IMR-90 (cell line): ENCODE data around the gene EIF4G2. TPM values are rescaled to one million over a fixed set of nuclear protein-coding genes. Genes with fewer than 3 reads are reported as not detected.
"Not testable (repeated sequence)": the region's sequence is repeated elsewhere in the genome, so short reads cannot be mapped to it uniquely, and the experiment has no call there.

Source experiments
- ATAC-seq: fragments of 200-7000 bp; cut with Tn5 transposase; 2 replicates; pipeline ENCODE4 v1.9.1; 2020; ENCODE audit warnings: low read depth, mild to moderate bottlenecking, moderate library complexity
- BruUV-seq: library from RNA; stranded (reverse); fragments of 400-500 nt; replicated peaks from 2 replicates; lab custom pipeline; 2021; lab: Mats Ljungman, UMichigan
- CTCF ChIA-PET: fragments of 300-600 bp; formaldehyde crosslinking; extraction: SDS; loops from one replicate; lab custom pipeline; 2021; ENCODE audit warnings: antibody characterized with exemption; lab: Yijun Ruan, JAX
- POLR2A ChIA-PET: fragments of 300-600 bp; sonication (Branson Sonifier 250); formaldehyde crosslinking; loops from one replicate; lab custom pipeline; 2022; ENCODE audit warnings: antibody characterized with exemption; ENCODE audit not compliant: unreplicated experiment; lab: Charles Lee
- DNase-seq: peaks from one replicate; pipeline ENCODE4 v3.0.0; 2013
- H2AFZ ChIP-seq: replicated peaks from 2 replicates; pipeline ENCODE3; 2013; ENCODE audit warnings: low read length, mild to moderate bottlenecking; ENCODE audit not compliant: poor library complexity
- H2AK5ac ChIP-seq: 2 replicates; pipeline ENCODE4 v1.6.1; 2013; ENCODE audit warnings: low read depth, low read length, inconsistent platforms
- H2AK9ac ChIP-seq: replicated peaks from 2 replicates; pipeline ENCODE3; 2013; ENCODE audit warnings: mild to moderate bottlenecking, low read depth, low read length, moderate library complexity; ENCODE audit not compliant: poor library complexity
- H2BK120ac ChIP-seq: 2 replicates; pipeline ENCODE4 v1.6.1; 2013; ENCODE audit warnings: low read depth, low read length, inconsistent platforms
- H2BK15ac ChIP-seq: 3 replicates; pipeline ENCODE4 v1.6.1; 2013; ENCODE audit warnings: low read depth, low read length, inconsistent platforms
- H2BK20ac ChIP-seq: 2 replicates; pipeline ENCODE4 v1.6.1; 2013; ENCODE audit warnings: low read depth, mild to moderate bottlenecking, inconsistent platforms, low read length, moderate library complexity
- H2BK5ac ChIP-seq: 2 replicates; pipeline ENCODE4 v1.6.1; 2013; ENCODE audit warnings: mild to moderate bottlenecking, low read depth, low read length, inconsistent platforms; ENCODE audit not compliant: poor library complexity, severe bottlenecking
- H3K14ac ChIP-seq: replicated peaks from 2 replicates; pipeline ENCODE4 v1.6.1; 2013; ENCODE audit warnings: low read depth, low read length, inconsistent platforms
- H3K18ac ChIP-seq: 2 replicates; pipeline ENCODE4 v1.6.1; 2013; ENCODE audit warnings: low read depth, low read length, control low read depth
- H3K23ac ChIP-seq: 2 replicates; pipeline ENCODE4 v1.6.1; 2013; ENCODE audit warnings: low read depth, low read length, inconsistent platforms
- H3K27ac ChIP-seq: 2 replicates; pipeline ENCODE4 v1.5.1; 2013; ENCODE audit warnings: mild to moderate bottlenecking, control low read depth, low read length; ENCODE audit not compliant: insufficient read depth
- H3K27me3 ChIP-seq: 2 replicates; pipeline ENCODE4 v1.6.1; 2013; ENCODE audit warnings: low read length; ENCODE audit not compliant: control insufficient read depth, insufficient read depth
- H3K36me3 ChIP-seq: 2 replicates; pipeline ENCODE4 v1.6.1; 2013; ENCODE audit warnings: low read length, mixed read lengths; ENCODE audit not compliant: control insufficient read depth, insufficient read depth
- H3K4ac ChIP-seq: 2 replicates; pipeline ENCODE4 v1.6.1; 2013; ENCODE audit warnings: low read depth, low read length, inconsistent platforms
- H3K4me1 ChIP-seq: 2 replicates; pipeline ENCODE4 v1.6.1; 2013; ENCODE audit warnings: low read length, mixed read lengths; ENCODE audit not compliant: control insufficient read depth, insufficient read depth
- H3K4me2 ChIP-seq: 2 replicates; pipeline ENCODE4 v1.6.1; 2013; ENCODE audit warnings: low read depth, mild to moderate bottlenecking, control low read depth, low read length, moderate library complexity
- H3K4me3 ChIP-seq: 2 replicates; pipeline ENCODE4 v1.5.1; 2013; ENCODE audit warnings: low read depth, mild to moderate bottlenecking, control low read depth, low read length, moderate library complexity; ENCODE audit not compliant: insufficient read depth
- H3K56ac ChIP-seq: 2 replicates; pipeline ENCODE4 v1.6.1; 2013; ENCODE audit warnings: low read length, inconsistent platforms; ENCODE audit not compliant: insufficient read depth; ENCODE audit errors: extremely low read depth
- H3K79me1 ChIP-seq, 2 experiments: 2 replicates each; pipeline ENCODE4 v1.6.1; 2013; ENCODE audit warnings: low read length in 2 of 2, inconsistent platforms in 1 of 2, low read depth in 1 of 2
- H3K9ac ChIP-seq: 2 replicates; pipeline ENCODE4 v1.6.1; 2013; ENCODE audit warnings: low read depth, low read length, control low read depth
- H3K9me1 ChIP-seq: 2 replicates; pipeline ENCODE4 v1.6.1; 2013; ENCODE audit warnings: low read length, inconsistent platforms; ENCODE audit not compliant: insufficient read depth
- H3K9me3 ChIP-seq: 2 replicates; pipeline ENCODE4 v1.6.1; 2013; ENCODE audit warnings: low read length; ENCODE audit not compliant: control insufficient read depth, insufficient read depth
- H4K20me1 ChIP-seq: 2 replicates; pipeline ENCODE4 v1.6.1; 2013; ENCODE audit warnings: low read length, inconsistent platforms; ENCODE audit not compliant: insufficient read depth
- H4K5ac ChIP-seq: 2 replicates; pipeline ENCODE4 v1.6.1; 2013; ENCODE audit warnings: mild to moderate bottlenecking, low read depth, low read length, control low read depth
- H4K8ac ChIP-seq, 2 experiments: 2 replicates each; pipeline ENCODE4 v1.6.1; 2013; ENCODE audit warnings: low read depth in 2 of 2, low read length in 2 of 2, control low read depth in 1 of 2, inconsistent platforms in 1 of 2
- H4K91ac ChIP-seq: 2 replicates; pipeline ENCODE4 v1.6.1; 2013; ENCODE audit warnings: low read depth, low read length, inconsistent platforms; ENCODE audit not compliant: insufficient read depth
- BHLHE40 ChIP-seq: fragments of 150-350 bp; IDR thresholded peaks from 2 replicates; pipeline ENCODE4 v1.6.1; 2016; ENCODE audit warnings: mild to moderate bottlenecking, low read depth, low read length
- CHD1 ChIP-seq: IDR thresholded peaks from 2 replicates; pipeline ENCODE4 v1.6.1; 2012; ENCODE audit warnings: low read depth, low read length, improper control_type of control experiment
- FOS ChIP-seq: fragments of 150-350 bp; IDR thresholded peaks from 2 replicates; pipeline ENCODE4 v1.6.1; 2016; ENCODE audit warnings: low read depth, low read length
- MAZ ChIP-seq: IDR thresholded peaks from 2 replicates; pipeline ENCODE4 v1.6.1; 2012; ENCODE audit warnings: low read depth, mild to moderate bottlenecking, low read length, improper control_type of control experiment, moderate library complexity, borderline replicate concordance
- WGBS, 2 experiments: methylation state at CpG; one replicate each; pipeline versions ENCODE4 v1.1.5 to v1.1.7; 2013; ENCODE audit warnings: missing lambda C conversion rate in 2 of 2; ENCODE audit not compliant: insufficient read length in 1 of 2; ENCODE audit errors: extremely low coverage in 2 of 2; 5-methylcytosine and 5-hydroxymethylcytosine counted together
- dilution Hi-C: fragments of 300-500 bp; cut with HindIII; formaldehyde crosslinking; loops from one replicate; pipeline ENCODE4 v1.14.3; 2018; ENCODE audit warnings: low sequenced_read_pairs; ENCODE audit not compliant: unreplicated experiment
- in situ Hi-C: fragments of 300-500 bp; cut with MboI; formaldehyde crosslinking; loops from 3 replicates; pipeline ENCODE4 v1.14.3; 2019; ENCODE audit warnings: low sequenced_read_pairs, inconsistent platforms, mixed read lengths
- intact Hi-C: fragments of 100-400 bp; cut with micrococcal nuclease; formaldehyde crosslinking; loops from 2 replicates; pipeline ENCODE4 v1.10.0; 2022
- polyA plus RNA-seq, 3 experiments: library from polyadenylated mRNA; depleted of rRNA; stranded (reverse); fragments of >200 nt; gene quantifications; 2 replicates each; pipeline ENCODE4 v1.2.3, GENCODE V29; 2012; ENCODE audit warnings: low replicate concordance in 1 of 3
- total RNA-seq: library from RNA; depleted of rRNA; stranded (reverse); fragments of >200 nt; gene quantifications from 2 replicates; pipeline ENCODE4 v1.2.3, GENCODE V29; 2012
- TF ChIP-seq, protein P1 (sequence below): fragments of 150-350 bp; IDR thresholded peaks from 2 replicates; pipeline ENCODE4 v1.6.1; 2016; ENCODE audit warnings: low read depth, mild to moderate bottlenecking, low read length, moderate library complexity, borderline replicate concordance

EIF4G2 gene
- total and polyA plus RNA-seq, 2 of the 4 experiments (the other 2 are of a cell fraction): 492 to 1,216 TPM

DNA sequence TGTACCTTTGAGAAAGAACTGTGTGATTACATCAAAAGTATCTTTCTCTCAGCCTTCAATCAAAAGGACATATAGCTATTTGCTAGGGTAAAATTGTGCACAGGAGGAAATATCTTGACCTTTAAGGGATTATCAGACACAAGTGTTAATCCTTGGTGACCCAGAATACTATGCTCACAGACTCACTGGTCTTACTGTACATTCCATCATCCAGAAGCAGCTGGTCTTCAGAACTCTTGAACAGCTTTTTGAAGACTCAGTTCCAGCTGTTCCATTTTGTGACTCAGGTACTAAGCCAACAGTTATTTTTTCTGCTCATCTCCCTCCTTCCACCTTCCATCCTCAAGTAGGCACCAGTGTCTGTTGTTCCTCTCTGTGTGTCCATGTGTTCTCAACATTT is 29.4 kb upstream of the EIF4G2 start:
- ChIA-PET CTCF (interaction anchor here (1.0 kb wide), 1 partner anchor 173 kb away, joined by 3 read pairs; no protein-coding TSS in a partner anchor), POLR2A (no interaction called here)
- no peak overlapping the region for H3K9ac ChIP-seq
- H4K91ac ChIP-seq: no peak overlapping the region
- no peak overlapping the region for H3K18ac ChIP-seq
- no TSS peak for BruUV-seq
- H2BK120ac ChIP-seq: no peak overlapping the region
- no peaks in the 10 kb centered on the region for H3K27me3 ChIP-seq
- H4K20me1 ChIP-seq: no peaks in the 10 kb centered on the region
- H2AK9ac ChIP-seq: no peak overlapping the region
- H2BK20ac ChIP-seq: no peak overlapping the region
- H4K5ac ChIP-seq: no peak overlapping the region
- ATAC-seq (no peak), DNase-seq (no peak)
- no peaks in the 10 kb centered on the region for H3K36me3 ChIP-seq
- no peak overlapping the region for H3K14ac ChIP-seq
- H2BK5ac ChIP-seq: no peak overlapping the region
- no peak overlapping the region for H3K4ac ChIP-seq
- H3K4me1 ChIP-seq: no peaks in the 10 kb centered on the region
- H4K8ac ChIP-seq: no peak overlapping the region
- TF ChIP-seq CHD1 (no peak), BHLHE40 (no peak), FOS (no peak), MAZ (no peak)
- TF ChIP-seq, protein P1, sequence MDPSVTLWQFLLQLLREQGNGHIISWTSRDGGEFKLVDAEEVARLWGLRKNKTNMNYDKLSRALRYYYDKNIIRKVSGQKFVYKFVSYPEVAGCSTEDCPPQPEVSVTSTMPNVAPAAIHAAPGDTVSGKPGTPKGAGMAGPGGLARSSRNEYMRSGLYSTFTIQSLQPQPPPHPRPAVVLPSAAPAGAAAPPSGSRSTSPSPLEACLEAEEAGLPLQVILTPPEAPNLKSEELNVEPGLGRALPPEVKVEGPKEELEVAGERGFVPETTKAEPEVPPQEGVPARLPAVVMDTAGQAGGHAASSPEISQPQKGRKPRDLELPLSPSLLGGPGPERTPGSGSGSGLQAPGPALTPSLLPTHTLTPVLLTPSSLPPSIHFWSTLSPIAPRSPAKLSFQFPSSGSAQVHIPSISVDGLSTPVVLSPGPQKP: no peak
- no peak overlapping the region for H3K23ac ChIP-seq
- dilution Hi-C loops: no loop called here
- H2AK5ac ChIP-seq: no peak overlapping the region
- H2BK15ac ChIP-seq: no peak overlapping the region
- no peak overlapping the region for H3K56ac ChIP-seq
- no peaks in the 10 kb centered on the region for H3K9me3 ChIP-seq
- H3K27ac ChIP-seq: no peak overlapping the region
- intact Hi-C loops: no loop called here
- H3K9me1 ChIP-seq: no peaks in the 10 kb centered on the region
- no peak overlapping the region for H3K4me3 ChIP-seq
- in situ Hi-C loops: no loop called here
- H2AFZ ChIP-seq: no peak overlapping the region
- no peaks in the 10 kb centered on the region for H3K79me1 ChIP-seq
- H3K4me2 ChIP-seq: no peak overlapping the region

DNA sequence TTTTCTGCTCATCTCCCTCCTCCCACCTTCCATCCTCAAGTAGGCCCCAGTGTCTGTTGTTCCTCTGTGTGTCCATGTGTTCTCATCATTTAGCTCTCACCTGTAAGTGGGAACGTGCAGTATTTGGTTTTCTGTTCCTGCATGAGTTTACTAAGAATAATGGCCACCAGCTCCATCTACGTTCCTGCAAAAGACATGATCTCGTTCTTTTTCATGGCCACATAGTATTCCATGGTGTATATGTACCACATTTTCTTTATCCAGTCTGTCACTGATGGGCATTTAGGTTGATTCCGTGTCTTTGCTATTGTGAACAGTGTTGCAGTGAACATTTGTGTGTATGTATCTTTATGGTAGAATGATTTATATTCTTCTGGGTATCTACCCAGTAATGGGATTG is 28.2 kb upstream of the EIF4G2 start:
- POLR2A ChIA-PET, BruUV-seq, H3K56ac ChIP-seq, H2AK5ac ChIP-seq, H2BK20ac ChIP-seq, H2AK9ac ChIP-seq, H3K9ac ChIP-seq, H2AFZ ChIP-seq, H3K4me1 ChIP-seq, CTCF ChIA-PET, H4K8ac ChIP-seq, H3K4ac ChIP-seq, H3K9me3 ChIP-seq, H2BK15ac ChIP-seq, ATAC-seq, H3K18ac ChIP-seq, H3K4me2 ChIP-seq, H2BK120ac ChIP-seq, H3K14ac ChIP-seq, H3K27ac ChIP-seq, H2BK5ac ChIP-seq, H3K79me1 ChIP-seq, H3K36me3 ChIP-seq, H4K91ac ChIP-seq, DNase-seq, H3K9me1 ChIP-seq, H4K5ac ChIP-seq, H3K4me3 ChIP-seq, H3K27me3 ChIP-seq, in situ Hi-C loops, intact Hi-C loops, dilution Hi-C loops, H3K23ac ChIP-seq, H4K20me1 ChIP-seq: not testable (repeated sequence)
- 93% methylated on average over 2 of the region's 4 CpGs; no CpG with 5 or more reads in 1 of the 2 experiments for WGBS, 2 experiments
